Breast epithelium (tissue), 4 donors: Measurements from ENCODE around the gene ZNF30. TPM values are rescaled to one million over a fixed set of nuclear protein-coding genes. Genes with fewer than 3 reads are reported as not detected.

ENCODE experiments used
- DNase-seq, 2 donors: peaks; one replicate each; pipeline ENCODE4 v3.0.0-alpha.2; 2019; ENCODE audit warnings: low spot score in 2 of 2
- H3K27ac ChIP-seq, 2 donors: fragments of 200-600 bp; sonication (generic) in 1 of 2; one replicate each; pipeline ENCODE4 v1.5.1; 2016 to 2019; ENCODE audit warnings: mild to moderate bottlenecking in 1 of 2
- H3K27me3 ChIP-seq, 2 donors: fragments of 200-600 bp; sonication (generic) in 1 of 2; one replicate each; pipeline versions ENCODE4 v1.5.1 to v1.6.0; 2017 to 2019; ENCODE audit warnings: control low read depth in 1 of 2, mild to moderate bottlenecking in 1 of 2
- H3K36me3 ChIP-seq: fragments of 200-600 bp; one replicate; pipeline ENCODE4 v1.5.1; 2019
- H3K4me1 ChIP-seq, 2 donors: fragments of 200-600 bp; sonication (generic); one replicate each; pipeline ENCODE4 v1.5.1; 2016 to 2019; ENCODE audit warnings: control low read depth in 1 of 2
- H3K4me3 ChIP-seq, 3 donors: fragments of 200-600 bp; sonication (generic); 1 replicate in 2 of 3; 2 replicates in 1 of 3; pipeline ENCODE4 v1.5.1; 2016 to 2019; ENCODE audit warnings: mild to moderate bottlenecking in 3 of 3, moderate library complexity in 2 of 3
- H3K9me3 ChIP-seq, 2 donors: fragments of 200-600 bp; sonication (generic) in 1 of 2; one replicate each; pipeline ENCODE4 v1.5.1; 2016 to 2019; ENCODE audit warnings: control low read depth in 1 of 2
- CTCF ChIP-seq, 3 donors: fragments of 450-650 bp; IDR thresholded peaks; one replicate each; pipeline ENCODE4 v1.5.1; 2016 to 2017; ENCODE audit warnings: antibody characterized with exemption in 3 of 3, mild to moderate bottlenecking in 3 of 3, moderate library complexity in 3 of 3
- POLR2A ChIP-seq: fragments of 450-650 bp; IDR thresholded peaks from one replicate; pipeline ENCODE4 v1.6.1; 2016; ENCODE audit warnings: antibody characterized with exemption, mild to moderate bottlenecking, moderate library complexity
- POLR2AphosphoS5 ChIP-seq, 3 donors: sonication (generic); formaldehyde crosslinking; IDR thresholded peaks; one replicate each; pipeline ENCODE4 v1.6.1; 2017; ENCODE audit warnings: antibody characterized with exemption in 3 of 3
- intact Hi-C: fragments of 100-400 bp; cut with DNase I; formaldehyde crosslinking; loops from one replicate; pipeline ENCODE4 v1.15.1; 2023; ENCODE audit warnings: low total_unique reads
- total RNA-seq, 3 donors: library from RNA; depleted of rRNA; stranded (reverse); fragments of >200 nt; gene quantifications; one replicate each; pipeline ENCODE4 v1.1.0, GENCODE V29; 2016

Gene ZNF30
- total RNA-seq, 3 donors from 2014 or later = 1.6 to 3.8 (median 2.0) TPM

GRCh38 chr19:34925278-34925855, 1.3 kb upstream of the ZNF30 start:
- no peak overlapping the region for H3K4me3 ChIP-seq
- H3K36me3 ChIP-seq = no peaks in the 10 kb centered on the region
- no peaks in the 10 kb centered on the region for H3K9me3 ChIP-seq
- intact Hi-C loops = no loop called here
- no peak overlapping the region for H3K27ac ChIP-seq
- no peaks in the 10 kb centered on the region for H3K27me3 ChIP-seq
- TF ChIP-seq POLR2AphosphoS5 (IDR thresholded peaks at IDR 0.05) (no peak), CTCF (IDR thresholded peaks at IDR 0.05) (no peak), POLR2A (no peak)
- H3K4me1 ChIP-seq = peaks cover 0 to 4% of the 10 kb centered on the region in 2 donors
- DNase-seq = no peak

GRCh38 chr19:34926361-34926684, 380 bp upstream of the ZNF30 start:
- Histone ChIP-seq H3K4me3 (peak overlapping the region; percentile 61 to 90 (median 70)), H3K27me3 (no peaks in the 10 kb centered on the region), H3K27ac (peak overlapping the region; percentile 41 to 82), H3K36me3 (no peaks in the 10 kb centered on the region), H3K9me3 (no peaks in the 10 kb centered on the region), H3K4me1 (peaks cover 0 to 4% of the 10 kb centered on the region in 2 donors)
- TF ChIP-seq CTCF (IDR thresholded peaks at IDR 0.05) (no peak), POLR2AphosphoS5 (IDR thresholded peaks at IDR 0.05) (no peak), POLR2A (no peak)
- intact Hi-C loops = no loop called here
- no peak for DNase-seq

GRCh38 chr19:34932494-34932893, 5.8 kb downstream of the ZNF30 start:
- Histone ChIP-seq H3K36me3 (no peaks in the 10 kb centered on the region), H3K4me1 (peaks cover 0 to under 1% of the 10 kb centered on the region in 2 donors), H3K4me3 (no peak overlapping the region), H3K27ac (no peak overlapping the region), H3K27me3 (no peaks in the 10 kb centered on the region), H3K9me3 (no peaks in the 10 kb centered on the region)
- intact Hi-C loops = no loop called here
- no peak for DNase-seq
- TF ChIP-seq POLR2AphosphoS5 (IDR thresholded peaks at IDR 0.05) (no peak), CTCF (IDR thresholded peaks at IDR 0.05) (no peak), POLR2A (no peak)

- H3K36me3 ChIP-seq = no peaks in the 10 kb centered on the region
- no peak overlapping the region for H3K27ac ChIP-seq
- H3K4me1 ChIP-seq = no peaks in the 10 kb centered on the region
- no peaks in the 10 kb centered on the region for H3K27me3 ChIP-seq
- H3K9me3 ChIP-seq = no peaks in the 10 kb centered on the region
- H3K4me3 ChIP-seq = no peak overlapping the region
- TF ChIP-seq CTCF (IDR thresholded peaks at IDR 0.05) (no peak), POLR2A (no peak), POLR2AphosphoS5 (IDR thresholded peaks at IDR 0.05) (no peak)
- intact Hi-C loops = no loop called here
- no peak for DNase-seq
These were observed 9.5 kb downstream of the ZNF30 start for GRCh38 chr19:34936184-34936583.

- intact Hi-C loops = no loop called here
- Histone ChIP-seq H3K4me3 (no peak overlapping the region), H3K4me1 (no peaks in the 10 kb centered on the region), H3K9me3 (peaks cover 6 to 14% of the 10 kb centered on the region in 2 donors), H3K27me3 (no peaks in the 10 kb centered on the region), H3K27ac (no peak overlapping the region), H3K36me3 (peaks cover 6% of the 10 kb centered on the region)
- DNase-seq = no peak
- no peak for TF ChIP-seq CTCF (IDR thresholded peaks at IDR 0.05)
- TF ChIP-seq POLR2A = no peak
- no peak for TF ChIP-seq POLR2AphosphoS5 (IDR thresholded peaks at IDR 0.05)
These were observed 12.2 kb downstream of the ZNF30 start for GRCh38 chr19:34938886-34939285.
